ENCODE results near the gene ECM2.

DNA sequence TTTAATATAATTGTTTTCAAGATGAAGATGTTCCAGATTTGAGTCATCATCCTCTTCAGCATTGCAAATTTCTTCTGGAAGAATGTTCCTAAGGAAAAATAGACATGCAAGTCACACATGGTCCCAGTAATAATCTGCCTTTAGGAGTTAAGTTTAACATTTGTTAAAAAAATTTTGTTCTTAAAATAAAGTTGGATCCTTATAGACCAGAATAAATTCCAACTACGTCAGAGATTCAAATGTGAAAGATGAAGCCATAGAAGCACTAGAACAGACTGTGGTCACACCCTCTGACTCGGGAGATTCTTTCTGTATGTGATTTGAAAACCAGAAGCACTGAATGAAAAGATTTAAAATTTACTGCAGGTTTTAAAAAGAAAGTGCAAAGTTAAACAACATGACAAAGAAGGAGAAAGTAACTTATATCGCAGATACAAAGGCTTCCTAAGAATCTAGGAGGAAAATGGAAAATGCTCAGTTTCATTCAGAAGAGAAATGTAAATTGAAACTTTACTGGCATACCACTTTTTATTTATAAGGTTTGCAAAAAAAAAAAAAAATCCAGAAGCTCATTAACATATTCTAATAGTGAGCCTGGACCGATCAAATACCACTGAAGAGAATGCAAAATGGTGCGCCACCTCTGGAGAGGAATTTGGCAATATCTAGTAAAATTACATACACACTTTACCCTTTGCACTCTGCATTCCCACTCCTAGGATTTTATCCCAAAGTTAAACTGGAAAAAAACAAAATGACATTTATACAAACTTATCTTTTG is 39.2 kb downstream of the ECM2 start:
- TF ChIP-seq, protein P1, sequence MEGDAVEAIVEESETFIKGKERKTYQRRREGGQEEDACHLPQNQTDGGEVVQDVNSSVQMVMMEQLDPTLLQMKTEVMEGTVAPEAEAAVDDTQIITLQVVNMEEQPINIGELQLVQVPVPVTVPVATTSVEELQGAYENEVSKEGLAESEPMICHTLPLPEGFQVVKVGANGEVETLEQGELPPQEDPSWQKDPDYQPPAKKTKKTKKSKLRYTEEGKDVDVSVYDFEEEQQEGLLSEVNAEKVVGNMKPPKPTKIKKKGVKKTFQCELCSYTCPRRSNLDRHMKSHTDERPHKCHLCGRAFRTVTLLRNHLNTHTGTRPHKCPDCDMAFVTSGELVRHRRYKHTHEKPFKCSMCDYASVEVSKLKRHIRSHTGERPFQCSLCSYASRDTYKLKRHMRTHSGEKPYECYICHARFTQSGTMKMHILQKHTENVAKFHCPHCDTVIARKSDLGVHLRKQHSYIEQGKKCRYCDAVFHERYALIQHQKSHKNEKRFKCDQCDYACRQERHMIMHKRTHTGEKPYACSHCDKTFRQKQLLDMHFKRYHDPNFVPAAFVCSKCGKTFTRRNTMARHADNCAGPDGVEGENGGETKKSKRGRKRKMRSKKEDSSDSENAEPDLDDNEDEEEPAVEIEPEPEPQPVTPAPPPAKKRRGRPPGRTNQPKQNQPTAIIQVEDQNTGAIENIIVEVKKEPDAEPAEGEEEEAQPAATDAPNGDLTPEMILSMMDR (IDR thresholded peaks at IDR 0.05): no peak; the same call in 1 of the 2 replicates
- TF ChIP-seq SIN3A (IDR thresholded peaks at IDR 0.05; ENCODE audit: borderline replicate concordance, insufficient read depth, low read depth, low read length) (no peak), TCF7L2 (IDR thresholded peaks at IDR 0.05; ENCODE audit: low read depth, low read length) (no peak)
